GM23248 (cell line): ENCODE data around the gene GPR25.

Experiments
- EZH2 ChIP-seq: fragments of 200-600 bp; sonication (generic); IDR thresholded peaks from 2 replicates; pipeline ENCODE4 v1.6.1; 2018; ENCODE audit warnings: antibody characterized with exemption, mild to moderate bottlenecking; ENCODE audit not compliant: insufficient read depth, poor library complexity, severe bottlenecking
- EZH2phosphoT487 ChIP-seq: fragments of 200-600 bp; sonication (generic); IDR thresholded peaks from 2 replicates; pipeline ENCODE4 v1.6.1; 2018; ENCODE audit warnings: antibody characterized with exemption, moderate library complexity, mild to moderate bottlenecking, low read depth; ENCODE audit not compliant: insufficient read depth

DNA sequence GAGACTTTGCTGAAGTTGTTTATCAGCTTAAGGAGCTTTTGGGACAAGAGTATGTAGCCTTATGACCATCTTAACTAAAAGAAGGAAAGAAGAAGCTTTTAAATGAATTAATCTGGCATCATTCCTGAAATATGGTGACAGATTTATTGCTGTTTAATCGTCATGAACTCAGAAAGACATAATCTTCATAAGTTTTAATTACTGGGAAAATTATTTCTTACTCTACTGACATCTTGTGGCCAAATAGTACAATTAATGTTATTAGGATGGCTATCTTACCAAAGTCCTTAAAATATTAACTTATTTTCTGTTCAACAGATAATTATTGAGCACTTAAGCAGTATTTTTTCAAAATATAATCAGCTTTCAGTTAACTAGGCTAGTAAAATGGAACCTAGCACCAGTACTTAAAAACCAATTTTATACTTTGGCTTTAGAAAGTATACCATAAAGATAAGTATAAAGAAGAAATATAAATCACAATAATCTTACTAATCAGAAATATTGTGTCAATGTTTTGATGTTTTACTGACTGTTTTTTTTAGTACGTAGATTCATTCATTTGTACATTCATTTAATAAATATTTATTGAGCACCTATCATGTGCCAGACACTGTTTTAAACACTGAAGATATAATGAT, 34.7 kb upstream of the GPR25 start:
- TF ChIP-seq EZH2 (no peak), EZH2phosphoT487 (no peak)
